Neural crest cell (in vitro differentiated cells): Measurements from ENCODE around the gene RRP9. TPM values are rescaled to one million over a fixed set of nuclear protein-coding genes. Genes with fewer than 3 reads are reported as not detected.

Experiments used
- DNase-seq: peaks from one replicate; pipeline ENCODE4 v3.0.0; 2021; ENCODE audit warnings: low read depth, mixed read lengths, low spot score
- H3K27ac Mint-ChIP-seq: one replicate; pipeline ENCODE4 v1.8.0; 2021; ENCODE audit warnings: mild to moderate bottlenecking, mixed read lengths; ENCODE audit not compliant: unreplicated experiment
- H3K27me3 Mint-ChIP-seq: 2 replicates; pipeline ENCODE4 v1.8.0; 2021; ENCODE audit warnings: low read depth, mild to moderate bottlenecking, mixed read lengths
- H3K36me3 Mint-ChIP-seq: 2 replicates; pipeline ENCODE4 v1.8.0; 2021; ENCODE audit warnings: low read depth, mild to moderate bottlenecking, mixed read lengths
- H3K4me1 Mint-ChIP-seq: 2 replicates; pipeline ENCODE4 v1.8.0; 2021; ENCODE audit warnings: mixed read lengths
- H3K4me3 Mint-ChIP-seq: one replicate; pipeline ENCODE4 v1.8.0; 2021; ENCODE audit warnings: mild to moderate bottlenecking, mixed read lengths
- H3K9me3 Mint-ChIP-seq: 2 replicates; pipeline ENCODE4 v1.8.0; 2021; ENCODE audit warnings: mixed read lengths
- CTCF ChIP-seq: fragments of 200-600 bp; sonication (generic); conservative IDR thresholded peaks from 2 replicates; pipeline ENCODE4 v1.5.0; 2021; ENCODE audit warnings: antibody characterized with exemption, mild to moderate bottlenecking
- total RNA-seq: library from RNA; stranded (reverse); gene quantifications from 2 replicates; pipeline ENCODE4 v1.2.1, GENCODE V29; 2021

The RRP9 gene
- total RNA-seq, 1 donor from 2014 or later, result 40.1 TPM

GRCh38 chr3:51897391-51897790 is 44.3 kb downstream of the RRP9 start:
- peaks cover 20% of the 10 kb centered on the region for H3K27me3 Mint-ChIP-seq
- no peak overlapping the region for H3K4me3 Mint-ChIP-seq
- no peak for DNase-seq
- no peak for TF ChIP-seq CTCF
- H3K27ac Mint-ChIP-seq, result no peak overlapping the region
- H3K4me1 Mint-ChIP-seq, result peaks cover 5% of the 10 kb centered on the region
- H3K9me3 Mint-ChIP-seq, result no peaks in the 10 kb centered on the region
- no peaks in the 10 kb centered on the region for H3K36me3 Mint-ChIP-seq

DNA sequence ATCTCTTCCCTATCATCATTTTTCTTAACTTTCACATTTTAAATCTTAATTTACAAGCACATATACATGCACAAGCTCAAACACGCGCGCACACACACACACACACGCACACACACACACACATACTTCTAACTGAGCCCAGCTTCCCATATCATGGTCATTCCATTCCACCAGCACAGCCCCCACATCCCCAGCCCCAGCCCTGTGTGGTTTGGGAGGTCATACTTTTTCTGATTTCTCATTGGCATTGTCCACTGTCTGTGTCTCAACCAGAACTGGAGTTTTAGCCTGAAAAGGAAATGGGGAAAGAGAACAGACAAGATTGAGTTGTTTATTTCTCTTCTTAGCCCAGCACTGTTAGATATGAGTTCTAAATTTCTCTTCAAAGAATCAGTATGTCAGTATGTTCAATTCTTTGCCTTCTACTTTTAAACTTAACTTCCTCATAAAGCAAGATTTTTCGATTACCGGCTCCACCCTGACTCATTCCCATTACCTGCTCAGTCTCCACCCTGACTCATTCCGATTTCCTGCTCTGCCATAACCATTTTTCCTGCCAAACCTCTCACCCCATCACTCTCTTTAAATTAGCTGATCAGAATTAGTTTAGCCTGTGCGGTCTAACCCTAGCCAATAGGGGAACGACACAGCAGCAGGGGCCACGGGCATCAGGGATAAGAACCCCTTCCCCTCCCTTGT is 44.9 kb downstream of the RRP9 start:
- Mint-ChIP-seq H3K27ac (no peak overlapping the region), H3K9me3 (no peaks in the 10 kb centered on the region), H3K4me3 (no peak overlapping the region), H3K27me3 (peaks cover 18% of the 10 kb centered on the region), H3K4me1 (peaks cover 9% of the 10 kb centered on the region), H3K36me3 (no peaks in the 10 kb centered on the region)
- DNase-seq, result no peak
- no peak for TF ChIP-seq CTCF

- Mint-ChIP-seq H3K36me3 (no peaks in the 10 kb centered on the region), H3K4me3 (no peak overlapping the region), H3K9me3 (no peaks in the 10 kb centered on the region), H3K4me1 (peaks cover 9% of the 10 kb centered on the region), H3K27me3 (peaks cover 16% of the 10 kb centered on the region), H3K27ac (no peak overlapping the region)
- DNase-seq, result no peak
- TF ChIP-seq CTCF, result no peak
Measured at GRCh38 chr3:51894939-51895338, 46.8 kb downstream of the RRP9 start.

- Mint-ChIP-seq H3K9me3 (no peaks in the 10 kb centered on the region), H3K27ac (no peak overlapping the region)
- DNase-seq, result no peak
Measured at GRCh38 chr3:51894391-51894790, 47.3 kb downstream of the RRP9 start.

DNA sequence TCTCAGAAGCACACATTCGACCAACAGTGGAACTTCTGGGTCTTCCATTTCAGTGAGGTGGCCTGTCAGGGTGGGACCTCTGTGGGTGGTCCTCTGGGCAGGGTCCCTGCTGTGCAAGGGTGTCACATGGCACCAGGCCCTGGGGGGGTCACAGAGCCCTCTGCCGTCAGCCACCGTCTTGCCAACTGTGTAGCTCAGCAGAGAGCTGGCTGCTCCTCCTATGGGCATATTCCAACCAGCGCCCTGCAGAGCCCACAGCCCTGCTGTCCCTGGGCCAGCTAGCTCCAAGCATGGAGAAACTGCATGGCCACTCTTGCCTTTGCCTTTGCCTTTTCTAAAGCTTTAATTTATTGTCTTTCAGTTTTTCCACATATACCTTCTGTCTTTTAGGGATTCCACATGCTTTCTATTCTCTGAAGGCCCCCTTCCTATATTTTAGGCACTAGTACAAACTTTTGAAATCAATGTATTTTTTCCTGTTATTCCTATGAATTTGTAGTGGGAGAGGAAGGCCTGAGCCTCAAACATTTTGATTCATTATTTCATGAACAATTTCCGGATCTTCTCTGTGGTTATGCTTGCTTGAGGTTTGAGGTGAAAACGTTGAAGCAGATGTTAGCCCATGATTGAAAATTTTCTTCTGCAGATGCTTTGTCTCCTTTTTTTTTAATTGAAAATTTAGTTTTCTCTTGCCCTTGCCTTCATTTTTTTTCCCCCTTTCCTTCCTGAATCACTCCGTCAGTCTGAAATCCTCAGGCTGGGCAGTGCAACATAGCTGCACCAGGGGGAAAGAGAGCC is 50.3 kb downstream of the RRP9 start:
- no peak for DNase-seq
- no peak overlapping the region for H3K27ac Mint-ChIP-seq
- TF ChIP-seq CTCF, result no peak

More at GRCh38 chr3:51894391-51894790, 47.3 kb downstream of the RRP9 start:
- Mint-ChIP-seq H3K4me3 (no peak overlapping the region), H3K4me1 (peaks cover 9% of the 10 kb centered on the region), H3K27me3 (peaks cover 15% of the 10 kb centered on the region), H3K36me3 (no peaks in the 10 kb centered on the region)
- no peak for TF ChIP-seq CTCF

More for the DNA sequence above, 50.3 kb downstream of the RRP9 start:
- peaks cover 9% of the 10 kb centered on the region for H3K27me3 Mint-ChIP-seq
- H3K9me3 Mint-ChIP-seq, result no peaks in the 10 kb centered on the region
- H3K36me3 Mint-ChIP-seq, result no peaks in the 10 kb centered on the region
- H3K4me1 Mint-ChIP-seq, result peaks cover 9% of the 10 kb centered on the region
- no peak overlapping the region for H3K4me3 Mint-ChIP-seq
